NCI-H2081 (cell line): ENCODE results near the gene SKI.
A peak's percentile ranks its signal among the peaks of the same experiment; 100 is the strongest.

Experiments
- DNase-seq, 2 experiments: peaks; one replicate each; lab custom pipeline; 2025; lab: John Stamatoyannopoulos, UW

The SKI gene

GRCh38 chr1:2340086-2340917, 112.2 kb downstream of the SKI start:
- no peak for DNase-seq

GRCh38 chr1:2340918-2341254, 112.8 kb downstream of the SKI start:
- DNase-seq, result no peak

- no peak for DNase-seq
Observed at GRCh38 chr1:2341706-2342383, 113.7 kb downstream of the SKI start.

GRCh38 chr1:2342384-2343022, 114.4 kb downstream of the SKI start:
- DNase-seq, result no peak

GRCh38 chr1:2343023-2343935, 115.2 kb downstream of the SKI start:
- DNase-seq, result no peak

GRCh38 chr1:2344121-2344681, 116.1 kb downstream of the SKI start:
- no peak for DNase-seq

- no peak for DNase-seq
Observed at GRCh38 chr1:2344744-2345296, 116.7 kb downstream of the SKI start.

GRCh38 chr1:2345297-2346075, 117.4 kb downstream of the SKI start:
- DNase-seq, result no peak

GRCh38 chr1:2346691-2347408, 118.7 kb downstream of the SKI start:
- DNase-seq, result no peak

- no peak for DNase-seq
Observed at GRCh38 chr1:2347409-2347785, 119.3 kb downstream of the SKI start.

GRCh38 chr1:2347896-2348295, 119.8 kb downstream of the SKI start:
- no peak for DNase-seq

- DNase-seq, result no peak
Observed at GRCh38 chr1:2348346-2349325, 120.5 kb downstream of the SKI start.

- peak in 1 of 2 experiments; percentile 24 for DNase-seq
Observed at GRCh38 chr1:2349806-2350205, 121.7 kb downstream of the SKI start.

- no peak for DNase-seq
Observed at GRCh38 chr1:2350501-2350900, 122.4 kb downstream of the SKI start.

- DNase-seq, result no peak
Observed at GRCh38 chr1:2350911-2351655, 123.0 kb downstream of the SKI start.

- DNase-seq, result no peak
Observed at GRCh38 chr1:2351723-2352122, 123.6 kb downstream of the SKI start.

- DNase-seq, result no peak
Observed at GRCh38 chr1:2352341-2352896, 124.3 kb downstream of the SKI start.
